ENCODE results near the gene FPR1. TPM values are rescaled to one million over a fixed set of nuclear protein-coding genes. Genes with fewer than 3 reads are reported as not detected.

The FPR1 gene
- total RNA-seq, 3 donors from 2014 or later (not counting 1 experiment from before 2014, with no cell fraction given): 3.4 to 20.2 (median 6.4) TPM

- Mint-ChIP-seq H3K36me3 (no peaks in the 10 kb centered on the region), H3K4me3 (no peak overlapping the region), H3K4me1 (peaks cover 0 to 2% of the 10 kb centered on the region in 2 donors), H3K27ac (no peak overlapping the region), H3K27me3 (ENCODE audit: low read depth in 2 of 2) (peaks cover 11 to 26% of the 10 kb centered on the region in 2 donors), H3K9me3 (no peaks in the 10 kb centered on the region)
- no peaks in the 10 kb centered on the region for H3K9me3 ChIP-seq (ENCODE audit: control insufficient read depth, insufficient read depth, low read length)
- no peak overlapping the region for H3K27ac ChIP-seq (ENCODE audit: low read length)
- 97% methylated on average over 9 of the region's 9 CpGs for WGBS (ENCODE audit: insufficient coverage)
- no peaks in the 10 kb centered on the region for H3K27me3 ChIP-seq (ENCODE audit: control insufficient read depth, insufficient read depth, low read length)
- ATAC-seq (no peak), DNase-seq (no peak)
- no peaks in the 10 kb centered on the region for H3K36me3 ChIP-seq (ENCODE audit: control insufficient read depth, insufficient read depth, low read length)
- intact Hi-C loops (cut with micrococcal nuclease): no loop called here
- peaks cover 3% of the 10 kb centered on the region for H3K4me1 ChIP-seq (ENCODE audit: control insufficient read depth, insufficient read depth, low read length)
- no peak overlapping the region for H3K4me3 ChIP-seq (ENCODE audit: low read length)
- TF ChIP-seq, protein P1, sequence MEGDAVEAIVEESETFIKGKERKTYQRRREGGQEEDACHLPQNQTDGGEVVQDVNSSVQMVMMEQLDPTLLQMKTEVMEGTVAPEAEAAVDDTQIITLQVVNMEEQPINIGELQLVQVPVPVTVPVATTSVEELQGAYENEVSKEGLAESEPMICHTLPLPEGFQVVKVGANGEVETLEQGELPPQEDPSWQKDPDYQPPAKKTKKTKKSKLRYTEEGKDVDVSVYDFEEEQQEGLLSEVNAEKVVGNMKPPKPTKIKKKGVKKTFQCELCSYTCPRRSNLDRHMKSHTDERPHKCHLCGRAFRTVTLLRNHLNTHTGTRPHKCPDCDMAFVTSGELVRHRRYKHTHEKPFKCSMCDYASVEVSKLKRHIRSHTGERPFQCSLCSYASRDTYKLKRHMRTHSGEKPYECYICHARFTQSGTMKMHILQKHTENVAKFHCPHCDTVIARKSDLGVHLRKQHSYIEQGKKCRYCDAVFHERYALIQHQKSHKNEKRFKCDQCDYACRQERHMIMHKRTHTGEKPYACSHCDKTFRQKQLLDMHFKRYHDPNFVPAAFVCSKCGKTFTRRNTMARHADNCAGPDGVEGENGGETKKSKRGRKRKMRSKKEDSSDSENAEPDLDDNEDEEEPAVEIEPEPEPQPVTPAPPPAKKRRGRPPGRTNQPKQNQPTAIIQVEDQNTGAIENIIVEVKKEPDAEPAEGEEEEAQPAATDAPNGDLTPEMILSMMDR (IDR thresholded peaks at IDR 0.05): no peak
Measured at GRCh38 chr19:51697169-51697776, 54.4 kb downstream of the FPR1 start.

- intact Hi-C loops (cut with micrococcal nuclease): no loop called here
- Histone ChIP-seq H3K4me1 (ENCODE audit: control insufficient read depth, insufficient read depth, low read length) (no peaks in the 10 kb centered on the region), H3K4me3 (ENCODE audit: low read length) (no peak overlapping the region), H3K27me3 (ENCODE audit: control insufficient read depth, insufficient read depth, low read length) (no peaks in the 10 kb centered on the region), H3K9me3 (ENCODE audit: control insufficient read depth, insufficient read depth, low read length) (no peaks in the 10 kb centered on the region), H3K36me3 (ENCODE audit: control insufficient read depth, insufficient read depth, low read length) (no peaks in the 10 kb centered on the region), H3K27ac (ENCODE audit: low read length) (no peak overlapping the region)
- no peak for DNase-seq
- WGBS (ENCODE audit: insufficient coverage): 89% methylated on average over 3 of the region's 3 CpGs
- Mint-ChIP-seq H3K9me3 (no peaks in the 10 kb centered on the region), H3K27me3 (ENCODE audit: low read depth in 2 of 2) (peaks cover 11 to 32% of the 10 kb centered on the region in 2 donors), H3K36me3 (no peaks in the 10 kb centered on the region), H3K4me3 (no peak overlapping the region), H3K27ac (no peak overlapping the region), H3K4me1 (no peaks in the 10 kb centered on the region)
- TF ChIP-seq, protein P1 (IDR thresholded peaks at IDR 0.05): no peak
- ATAC-seq: no peak
Measured at GRCh38 chr19:51696606-51697005, 55.1 kb downstream of the FPR1 start.

Other genes with a start within 250 kb of the FPR1 start
- 1 to 10 TPM in 1 of 3 donors, under 1 TPM in 2; 0.25 to 2.4 (median 0.59) TPM for gene SIGLEC6, start 220.2 kb downstream of the FPR1 start, total RNA-seq
- 1 to 10 TPM; 3.4 to 4.8 (median 4.0) TPM for gene ZNF175, start 180.6 kb downstream of the FPR1 start, total RNA-seq
- gene SIGLEC5, start 121.5 kb downstream of the FPR1 start, total RNA-seq: 1 to 10 TPM in 1 of 3 donors, under 1 TPM in 2; 0.54 to 1.0 (median 0.90) TPM
- gene SIGLEC14, start 105.1 kb downstream of the FPR1 start, total RNA-seq: 1 to 10 TPM; 2.7 to 4.9 (median 2.9) TPM
- 1 to 10 TPM; 2.2 to 9.4 (median 3.7) TPM for gene SPACA6, start 58.5 kb downstream of the FPR1 start, total RNA-seq
- gene HAS1, start 27.9 kb downstream of the FPR1 start, total RNA-seq: not detected
- 1 to 10 TPM in 1 of 3 donors, under 1 TPM in 2; 0.28 to 2.1 (median 0.59) TPM for gene FPR2, start 9.3 kb upstream of the FPR1 start, total RNA-seq
- gene FPR3, start 43.3 kb upstream of the FPR1 start, total RNA-seq: under 1 TPM in 1 of 3 donors, not detected in 2; 0.28 TPM
- 10 to 100 TPM in 2 of 3 donors, 1 to 10 TPM in 1; 8.5 to 15.6 (median 12.4) TPM for gene ZNF577, start 136.1 kb upstream of the FPR1 start, total RNA-seq
- 10 to 100 TPM; 11.0 to 16.1 (median 12.3) TPM for gene ZNF649, start 153.1 kb upstream of the FPR1 start, total RNA-seq
- gene ZNF613, start 175.6 kb upstream of the FPR1 start, total RNA-seq: 1 to 10 TPM; 1.8 to 3.9 (median 2.5) TPM
- 10 to 100 TPM; 32.3 to 46.9 (median 36.6) TPM for gene ZNF350, start 235.0 kb upstream of the FPR1 start, total RNA-seq

All from natural killer cell (primary cell).